AG04450 (cell line): ENCODE measurements around the gene SORCS2. TPM values are rescaled to one million over a fixed set of nuclear protein-coding genes. Genes with fewer than 3 reads are reported as not detected.

Source experiments
- CTCF ChIA-PET: fragments of 300-600, 350-600 bp; formaldehyde crosslinking; extraction: SDS; loops from one replicate; lab custom pipeline; 2022; ENCODE audit warnings: antibody characterized with exemption, inconsistent platforms; lab: Charles Lee
- POLR2A ChIA-PET: fragments of 350-600 bp; formaldehyde crosslinking; extraction: SDS; loops from one replicate; lab custom pipeline; 2021; ENCODE audit warnings: antibody characterized with exemption, inconsistent platforms; lab: Yijun Ruan, JAX
- DNase-seq: peaks from one replicate; pipeline ENCODE4 v3.0.0-alpha.2; 2011; ENCODE audit warnings: low read depth, low spot score
- H3K27ac ChIP-seq: one replicate; pipeline ENCODE4 v1.5.1; 2012; ENCODE audit warnings: low read depth, low read length, control low read depth
- H3K27me3 ChIP-seq: one replicate; pipeline ENCODE4 v1.6.0; 2012; ENCODE audit warnings: low read length; ENCODE audit not compliant: control insufficient read depth, insufficient read depth
- H3K4me3 ChIP-seq: 2 replicates; pipeline ENCODE4 v1.5.1; 2011; ENCODE audit warnings: mild to moderate bottlenecking, low read depth, low read length, control low read depth
- H3K9me3 ChIP-seq: 2 replicates; pipeline ENCODE4 v1.5.1; 2012; ENCODE audit warnings: low read length; ENCODE audit not compliant: control insufficient read depth, insufficient read depth
- polyA plus RNA-seq: library from polyadenylated mRNA; depleted of rRNA; stranded (reverse); fragments of >200 nt; gene quantifications from 2 replicates; pipeline ENCODE4 v1.2.3, GENCODE V29; 2011
- TF ChIP-seq, protein P1 (sequence below): IDR thresholded peaks from 2 replicates; pipeline ENCODE4 v1.5.1; 2011; ENCODE audit warnings: low read depth, low read length, control low read depth, inconsistent platforms

The SORCS2 gene
- polyA plus RNA-seq, 1 experiment: 0.29 TPM

DNA sequence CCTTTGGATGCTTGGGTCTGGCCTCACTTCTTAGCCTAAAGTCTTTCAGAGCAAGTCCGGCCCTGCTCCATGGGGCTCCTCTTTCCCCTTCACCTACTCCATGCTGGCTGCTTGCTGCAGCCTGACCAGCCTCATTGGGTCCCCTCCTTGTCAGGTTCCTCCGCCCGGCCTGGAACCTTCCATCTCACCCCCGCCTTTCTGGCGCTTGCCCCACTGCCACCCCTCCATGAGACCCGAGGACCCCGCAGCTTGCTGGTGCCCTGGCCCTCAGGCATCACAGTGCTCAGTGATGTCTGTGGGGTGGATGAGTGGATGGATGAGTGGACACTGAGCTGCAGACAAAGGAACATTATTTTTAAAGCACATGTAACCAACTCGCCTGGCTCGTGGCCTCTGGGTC is 24.7 kb downstream of the SORCS2 start:
- DNase-seq: no peak
- TF ChIP-seq, protein P1, sequence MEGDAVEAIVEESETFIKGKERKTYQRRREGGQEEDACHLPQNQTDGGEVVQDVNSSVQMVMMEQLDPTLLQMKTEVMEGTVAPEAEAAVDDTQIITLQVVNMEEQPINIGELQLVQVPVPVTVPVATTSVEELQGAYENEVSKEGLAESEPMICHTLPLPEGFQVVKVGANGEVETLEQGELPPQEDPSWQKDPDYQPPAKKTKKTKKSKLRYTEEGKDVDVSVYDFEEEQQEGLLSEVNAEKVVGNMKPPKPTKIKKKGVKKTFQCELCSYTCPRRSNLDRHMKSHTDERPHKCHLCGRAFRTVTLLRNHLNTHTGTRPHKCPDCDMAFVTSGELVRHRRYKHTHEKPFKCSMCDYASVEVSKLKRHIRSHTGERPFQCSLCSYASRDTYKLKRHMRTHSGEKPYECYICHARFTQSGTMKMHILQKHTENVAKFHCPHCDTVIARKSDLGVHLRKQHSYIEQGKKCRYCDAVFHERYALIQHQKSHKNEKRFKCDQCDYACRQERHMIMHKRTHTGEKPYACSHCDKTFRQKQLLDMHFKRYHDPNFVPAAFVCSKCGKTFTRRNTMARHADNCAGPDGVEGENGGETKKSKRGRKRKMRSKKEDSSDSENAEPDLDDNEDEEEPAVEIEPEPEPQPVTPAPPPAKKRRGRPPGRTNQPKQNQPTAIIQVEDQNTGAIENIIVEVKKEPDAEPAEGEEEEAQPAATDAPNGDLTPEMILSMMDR: no peak
- H3K27me3 ChIP-seq: peaks cover 5% of the 10 kb centered on the region
- H3K4me3 ChIP-seq: no peak overlapping the region
- no peak overlapping the region for H3K27ac ChIP-seq
- CTCF ChIA-PET: no interaction called here
- POLR2A ChIA-PET: no interaction called here
- peaks cover 23% of the 10 kb centered on the region for H3K9me3 ChIP-seq

DNA sequence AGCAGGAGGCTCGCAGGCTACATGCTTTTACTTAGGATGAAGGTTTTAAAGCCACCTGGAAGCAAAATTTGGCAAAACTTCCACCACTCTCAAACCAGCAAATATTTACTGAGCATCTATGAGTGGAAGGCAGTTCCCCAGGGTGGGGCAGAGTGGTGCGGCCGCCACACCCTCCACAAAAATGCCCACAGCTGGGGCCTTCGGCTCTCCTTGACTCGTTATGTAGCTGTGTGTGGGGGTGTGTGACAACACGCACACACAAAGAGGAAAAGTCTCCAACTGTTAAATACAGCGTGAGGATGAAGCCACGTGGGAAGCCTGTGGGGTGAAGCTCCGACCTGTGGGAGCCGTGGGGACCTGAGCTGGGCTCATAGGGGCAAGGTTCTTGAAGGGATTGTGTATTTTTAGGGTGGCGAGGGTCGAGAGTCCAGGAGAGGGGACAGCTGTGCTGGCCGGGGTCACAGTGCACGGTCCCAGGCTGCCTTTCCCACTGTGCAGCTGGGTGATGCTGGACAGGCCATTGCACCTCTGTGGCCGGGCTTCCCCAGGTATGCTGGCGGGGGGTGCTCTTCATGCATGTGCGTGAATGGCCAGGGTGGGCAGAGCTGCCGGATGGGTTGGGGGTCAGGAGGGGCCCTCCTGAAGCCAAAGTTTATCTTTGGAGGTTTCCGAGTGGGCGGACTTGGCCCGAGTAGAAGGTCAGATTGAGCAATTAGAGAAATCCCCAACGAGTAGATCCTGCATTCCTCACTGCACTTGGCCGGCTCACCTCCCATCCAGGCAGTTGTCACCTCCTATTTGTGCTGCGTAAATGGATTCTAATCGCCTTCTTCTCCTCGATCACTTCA is 25.4 kb downstream of the SORCS2 start:
- ChIA-PET CTCF (no interaction called here), POLR2A (no interaction called here)
- DNase-seq: no peak
- no peak overlapping the region for H3K27ac ChIP-seq
- H3K9me3 ChIP-seq: peaks cover 23% of the 10 kb centered on the region
- H3K4me3 ChIP-seq: no peak overlapping the region
- TF ChIP-seq, protein P1: no peak
- H3K27me3 ChIP-seq: peaks cover 6% of the 10 kb centered on the region

DNA sequence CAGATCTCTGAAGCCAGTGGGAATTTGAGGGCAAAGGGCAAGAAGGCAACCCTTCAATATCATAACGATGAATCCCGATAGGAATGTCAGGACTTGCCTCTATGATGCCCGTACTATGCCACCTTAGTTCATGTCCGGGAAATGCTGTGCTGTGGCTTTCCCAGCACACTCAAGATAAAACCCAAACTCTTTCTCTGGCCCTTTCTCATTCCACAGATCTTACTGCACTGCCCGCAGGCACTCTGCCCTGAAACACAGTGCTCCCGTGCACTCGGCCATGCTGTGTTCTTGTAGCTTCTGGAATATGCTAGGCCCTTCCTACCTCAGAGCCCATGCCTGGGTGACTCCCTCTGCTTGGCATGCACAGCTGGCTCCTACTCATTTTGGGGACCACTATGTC is 26.3 kb downstream of the SORCS2 start:
- DNase-seq: no peak
- CTCF ChIA-PET: no interaction called here
- Histone ChIP-seq H3K9me3 (peaks cover 16% of the 10 kb centered on the region), H3K27ac (no peak overlapping the region), H3K27me3 (peaks cover 6% of the 10 kb centered on the region), H3K4me3 (no peak overlapping the region)
- TF ChIP-seq, protein P1: no peak
- POLR2A ChIA-PET: no interaction called here

DNA sequence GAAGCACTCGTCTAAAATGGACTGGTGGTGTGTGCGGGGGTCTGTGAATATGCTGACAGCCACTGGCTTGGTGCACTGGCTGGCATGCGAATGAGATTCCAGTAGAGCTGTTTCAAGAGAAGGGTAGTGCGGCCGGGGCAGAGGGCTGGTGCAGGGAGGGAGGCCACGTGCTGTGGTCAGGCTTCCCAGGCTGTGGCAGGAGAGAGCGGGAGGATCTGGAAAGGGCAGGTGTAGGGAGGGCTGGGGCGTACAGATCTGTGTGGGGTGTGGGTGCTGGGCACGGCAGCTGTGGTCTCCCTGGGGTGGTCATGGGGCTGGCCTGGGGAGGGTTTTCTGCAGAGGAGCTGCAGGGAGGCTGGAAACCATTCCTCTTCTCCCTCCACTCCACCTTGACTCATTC is 30.2 kb downstream of the SORCS2 start:
- CTCF ChIA-PET: no interaction called here
- TF ChIP-seq, protein P1: no peak
- H3K27ac ChIP-seq: no peak overlapping the region
- no peak for DNase-seq
- POLR2A ChIA-PET: no interaction called here
- H3K27me3 ChIP-seq: peaks cover 16% of the 10 kb centered on the region
- H3K9me3 ChIP-seq: no peaks in the 10 kb centered on the region; the same call in 1 of the 2 replicates
- no peak overlapping the region for H3K4me3 ChIP-seq

DNA sequence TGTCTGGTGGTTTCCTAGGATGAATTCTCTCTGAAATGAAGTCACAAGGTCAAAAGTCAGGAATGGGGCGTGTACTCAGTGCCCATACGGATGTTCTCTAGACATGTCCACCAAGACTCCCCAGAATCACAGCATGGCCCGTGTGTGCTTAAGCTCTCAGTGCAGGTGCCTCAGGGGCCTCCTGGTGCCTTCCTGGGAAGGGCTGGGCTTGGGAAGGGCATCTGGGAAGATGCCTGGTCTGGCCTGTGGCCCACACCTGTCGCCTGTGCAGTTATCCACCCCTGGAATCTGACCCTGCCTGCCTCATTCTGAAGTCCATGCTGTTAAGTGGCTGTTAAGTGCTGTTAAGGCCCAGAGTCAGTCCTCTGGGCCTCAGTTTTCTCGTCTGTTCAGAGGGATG is 31.2 kb downstream of the SORCS2 start:
- ChIA-PET CTCF (no interaction called here), POLR2A (no interaction called here)
- peaks cover 18% of the 10 kb centered on the region for H3K27me3 ChIP-seq
- H3K9me3 ChIP-seq: no peaks in the 10 kb centered on the region
- no peak for DNase-seq
- H3K4me3 ChIP-seq: no peak overlapping the region
- TF ChIP-seq, protein P1: no peak
- H3K27ac ChIP-seq: no peak overlapping the region
